Loucy (cell line): ENCODE results near the gene TMEM164.
A peak's percentile ranks its signal among the peaks of the same experiment; 100 is the strongest.
"Not testable (repeated sequence)": the region's sequence is repeated elsewhere in the genome, so short reads cannot be mapped to it uniquely, and the experiment has no call there.

Experiments used
- H2AFZ ChIP-seq: fragments of 200-600 bp; sonication (generic); 2 replicates; pipeline ENCODE4 v1.6.0; 2016; ENCODE audit warnings: antibody characterized with exemption, mild to moderate bottlenecking, low read length, moderate library complexity
- H3F3A ChIP-seq: fragments of 200-600 bp; 2 replicates; pipeline ENCODE4 v1.6.0; 2016; ENCODE audit warnings: antibody characterized with exemption, low read depth, mild to moderate bottlenecking
- H3K27me3 ChIP-seq: fragments of 200-600 bp; sonication (generic); 2 replicates; pipeline ENCODE4 v1.6.1; 2014; ENCODE audit warnings: low read length, mild to moderate bottlenecking; ENCODE audit not compliant: insufficient read depth, poor library complexity, severe bottlenecking
- H3K36me3 ChIP-seq: fragments of 200-600 bp; sonication (generic); 2 replicates; pipeline ENCODE4 v1.6.1; 2016; ENCODE audit warnings: low read length; ENCODE audit not compliant: insufficient read depth
- H3K4me1 ChIP-seq: fragments of 200-600 bp; sonication (generic); 2 replicates; pipeline ENCODE4 v1.5.1; 2014; ENCODE audit warnings: low read length, mild to moderate bottlenecking; ENCODE audit not compliant: insufficient read depth, poor library complexity, severe bottlenecking
- H3K4me2 ChIP-seq: fragments of 200-600 bp; sonication (generic); 2 replicates; pipeline ENCODE4 v1.6.0; 2014; ENCODE audit warnings: antibody characterized with exemption, low read length, low read depth, mild to moderate bottlenecking; ENCODE audit not compliant: poor library complexity, severe bottlenecking
- H3K4me3 ChIP-seq: fragments of 200-600 bp; sonication (generic); 2 replicates; pipeline ENCODE4 v1.5.1; 2014; ENCODE audit warnings: low read length, mild to moderate bottlenecking, mixed read lengths; ENCODE audit not compliant: poor library complexity, severe bottlenecking
- H3K79me2 ChIP-seq: fragments of 200-600 bp; sonication (generic); 2 replicates; pipeline ENCODE4 v1.6.1; 2014; ENCODE audit warnings: low read length; ENCODE audit not compliant: insufficient read depth
- H3K9ac ChIP-seq: fragments of 200-600 bp; sonication (generic); 2 replicates; pipeline ENCODE4 v1.6.0; 2014; ENCODE audit warnings: mild to moderate bottlenecking, low read depth, low read length, moderate library complexity; ENCODE audit not compliant: poor library complexity, severe bottlenecking
- H3K9me2 ChIP-seq: fragments of 200-600 bp; sonication (generic); replicated peaks from 2 replicates; pipeline ENCODE4 v1.6.1; 2016; ENCODE audit warnings: low read depth, low read length, mixed read lengths
- H3K9me3 ChIP-seq: fragments of 200-600 bp; sonication (generic); 2 replicates; pipeline ENCODE4 v1.6.1; 2014; ENCODE audit warnings: mild to moderate bottlenecking, antibody characterized with exemption, low read length, low read depth; ENCODE audit not compliant: insufficient read depth
- H4K20me1 ChIP-seq: fragments of 200-600 bp; sonication (generic); 2 replicates; pipeline ENCODE4 v1.6.0; 2014; ENCODE audit warnings: antibody characterized with exemption, low read length, mild to moderate bottlenecking; ENCODE audit not compliant: insufficient read depth, poor library complexity, severe bottlenecking
- CTCF ChIP-seq: fragments of 200-600 bp; sonication (generic); conservative IDR thresholded peaks from 2 replicates; pipeline ENCODE4 v1.5.1; 2014; ENCODE audit warnings: mild to moderate bottlenecking, antibody characterized with exemption, low read length
- EZH2phosphoT487 ChIP-seq: fragments of 200-600 bp; IDR thresholded peaks from 2 replicates; pipeline ENCODE4 v1.6.1; 2018; ENCODE audit warnings: antibody characterized with exemption, mild to moderate bottlenecking, moderate library complexity, borderline replicate concordance

Gene TMEM164

GRCh38 chrX:109966246-109966645, 36.7 kb upstream of the TMEM164 start:
- Histone ChIP-seq H3K4me2 (no peak overlapping the region), H3K79me2 (no peaks in the 10 kb centered on the region), H3F3A (no peaks in the 10 kb centered on the region), H3K4me3 (no peak overlapping the region), H3K27me3 (no peaks in the 10 kb centered on the region), H4K20me1 (no peaks in the 10 kb centered on the region), H3K36me3 (no peaks in the 10 kb centered on the region), H3K9me2 (no peaks in the 10 kb centered on the region), H3K4me1 (no peaks in the 10 kb centered on the region), H3K9ac (no peak overlapping the region), H3K9me3 (no peaks in the 10 kb centered on the region), H2AFZ (no peak overlapping the region)
- TF ChIP-seq CTCF (no peak), EZH2phosphoT487 (no peak)

- no peak overlapping the region for H3K9ac ChIP-seq
- no peaks in the 10 kb centered on the region for H3K9me2 ChIP-seq
- H3F3A ChIP-seq: no peaks in the 10 kb centered on the region
- TF ChIP-seq EZH2phosphoT487: no peak
- no peak for TF ChIP-seq CTCF
- H4K20me1 ChIP-seq: no peaks in the 10 kb centered on the region
- H3K4me1 ChIP-seq: no peaks in the 10 kb centered on the region
- no peaks in the 10 kb centered on the region for H3K36me3 ChIP-seq
- H3K9me3 ChIP-seq: no peaks in the 10 kb centered on the region
- H3K4me2 ChIP-seq: no peak overlapping the region
- H3K4me3 ChIP-seq: no peak overlapping the region
- H3K27me3 ChIP-seq: no peaks in the 10 kb centered on the region
- H2AFZ ChIP-seq: no peak overlapping the region
- no peaks in the 10 kb centered on the region for H3K79me2 ChIP-seq
These were observed 35.8 kb upstream of the TMEM164 start for GRCh38 chrX:109967156-109967555.

GRCh38 chrX:109970841-109971240, 32.1 kb upstream of the TMEM164 start:
- not testable (repeated sequence) for H3K9me2 ChIP-seq, H2AFZ ChIP-seq, H3K9ac ChIP-seq, H3K79me2 ChIP-seq, H3K36me3 ChIP-seq, H4K20me1 ChIP-seq, H3K27me3 ChIP-seq, H3F3A ChIP-seq, H3K4me2 ChIP-seq, H3K9me3 ChIP-seq, H3K4me1 ChIP-seq, H3K4me3 ChIP-seq

GRCh38 chrX:109974906-109975655, 27.8 kb upstream of the TMEM164 start:
- peaks cover 2% of the 10 kb centered on the region for H3K4me1 ChIP-seq
- H3K9me2 ChIP-seq: no peaks in the 10 kb centered on the region
- no peaks in the 10 kb centered on the region for H4K20me1 ChIP-seq
- H3K9ac ChIP-seq: no peak overlapping the region
- no peak overlapping the region for H3K4me2 ChIP-seq
- H3K4me3 ChIP-seq: no peak overlapping the region
- H3K79me2 ChIP-seq: no peaks in the 10 kb centered on the region
- TF ChIP-seq EZH2phosphoT487 (no peak), CTCF (no peak)
- H3K9me3 ChIP-seq: no peaks in the 10 kb centered on the region
- no peaks in the 10 kb centered on the region for H3F3A ChIP-seq
- no peaks in the 10 kb centered on the region for H3K36me3 ChIP-seq
- 0 out of 2 replicates have a peak overlapping the region, but pooled peaks have one; percentile 5 for H2AFZ ChIP-seq
- H3K27me3 ChIP-seq: no peaks in the 10 kb centered on the region

- not testable (repeated sequence) for H3K4me2 ChIP-seq, H3K79me2 ChIP-seq, H3K9me2 ChIP-seq, H3K4me3 ChIP-seq, H4K20me1 ChIP-seq, H3K36me3 ChIP-seq, H3F3A ChIP-seq, H2AFZ ChIP-seq, H3K9ac ChIP-seq, H3K9me3 ChIP-seq, H3K27me3 ChIP-seq
- H3K4me1 ChIP-seq: peaks cover 43% of the 10 kb centered on the region
These were observed 17.7 kb upstream of the TMEM164 start for GRCh38 chrX:109985210-109985609.
